Measurements from ENCODE around the gene ANKRD22. TPM values are rescaled to one million over a fixed set of nuclear protein-coding genes. Genes with fewer than 3 reads are reported as not detected.

Gene ANKRD22
- total RNA-seq, 1 donor from 2014 or later, result not detected

DNA sequence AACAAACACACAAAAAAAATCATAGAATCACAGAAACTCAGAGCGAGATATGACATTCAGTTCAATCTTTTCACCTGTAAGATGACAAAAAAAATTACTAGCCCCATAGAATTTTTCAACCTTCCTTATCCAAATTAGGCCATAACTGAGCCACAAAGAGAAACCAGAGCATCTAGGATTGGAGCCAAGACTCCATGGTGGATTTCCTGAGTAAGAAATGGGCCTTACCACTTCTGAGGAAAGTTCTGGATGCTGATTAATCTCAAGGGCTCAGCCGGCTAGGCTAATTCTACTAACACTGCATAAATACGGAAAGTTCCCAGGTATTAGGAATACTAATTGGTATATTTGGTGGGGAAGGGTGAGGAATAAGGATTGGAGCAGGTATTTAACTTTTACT is 32.4 kb downstream of the ANKRD22 start:
- H3K9me3 Mint-ChIP-seq, result no peaks in the 10 kb centered on the region
- H3K27ac Mint-ChIP-seq (ENCODE audit: unreplicated experiment), result no peak overlapping the region
- peaks cover 3% of the 10 kb centered on the region for H3K27me3 Mint-ChIP-seq (ENCODE audit: low read depth)
- DNase-seq (ENCODE audit: low read depth, low spot score), result no peak
- no peaks in the 10 kb centered on the region for H3K36me3 Mint-ChIP-seq (ENCODE audit: low read depth)
- TF ChIP-seq, protein P1, sequence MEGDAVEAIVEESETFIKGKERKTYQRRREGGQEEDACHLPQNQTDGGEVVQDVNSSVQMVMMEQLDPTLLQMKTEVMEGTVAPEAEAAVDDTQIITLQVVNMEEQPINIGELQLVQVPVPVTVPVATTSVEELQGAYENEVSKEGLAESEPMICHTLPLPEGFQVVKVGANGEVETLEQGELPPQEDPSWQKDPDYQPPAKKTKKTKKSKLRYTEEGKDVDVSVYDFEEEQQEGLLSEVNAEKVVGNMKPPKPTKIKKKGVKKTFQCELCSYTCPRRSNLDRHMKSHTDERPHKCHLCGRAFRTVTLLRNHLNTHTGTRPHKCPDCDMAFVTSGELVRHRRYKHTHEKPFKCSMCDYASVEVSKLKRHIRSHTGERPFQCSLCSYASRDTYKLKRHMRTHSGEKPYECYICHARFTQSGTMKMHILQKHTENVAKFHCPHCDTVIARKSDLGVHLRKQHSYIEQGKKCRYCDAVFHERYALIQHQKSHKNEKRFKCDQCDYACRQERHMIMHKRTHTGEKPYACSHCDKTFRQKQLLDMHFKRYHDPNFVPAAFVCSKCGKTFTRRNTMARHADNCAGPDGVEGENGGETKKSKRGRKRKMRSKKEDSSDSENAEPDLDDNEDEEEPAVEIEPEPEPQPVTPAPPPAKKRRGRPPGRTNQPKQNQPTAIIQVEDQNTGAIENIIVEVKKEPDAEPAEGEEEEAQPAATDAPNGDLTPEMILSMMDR (conservative IDR thresholded peaks at IDR 0.05), result no peak
- H3K4me1 Mint-ChIP-seq, result no peaks in the 10 kb centered on the region
- H3K4me3 Mint-ChIP-seq, result no peak overlapping the region

DNA sequence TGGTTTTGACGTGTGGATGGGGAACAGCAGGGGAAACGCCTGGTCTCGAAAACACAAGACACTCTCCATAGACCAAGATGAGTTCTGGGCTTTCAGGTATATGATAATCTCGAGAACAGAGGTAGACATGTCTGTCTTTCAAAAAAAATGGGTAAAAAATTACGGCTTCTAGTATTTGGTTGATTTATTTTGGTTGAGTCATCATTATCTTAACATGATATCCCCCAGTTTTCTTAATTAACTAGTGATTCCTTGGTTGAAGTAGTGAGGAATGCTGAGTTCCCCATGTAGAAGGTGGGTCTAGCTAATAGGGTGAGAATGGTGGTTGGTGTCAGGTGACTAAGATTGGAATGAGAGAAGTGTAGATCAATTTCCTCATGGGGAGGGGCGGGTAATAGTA is 38.4 kb downstream of the ANKRD22 start:
- Mint-ChIP-seq H3K27ac (ENCODE audit: unreplicated experiment) (no peak overlapping the region), H3K36me3 (ENCODE audit: low read depth) (no peaks in the 10 kb centered on the region), H3K4me3 (no peak overlapping the region), H3K27me3 (ENCODE audit: low read depth) (peaks cover 18% of the 10 kb centered on the region), H3K4me1 (no peaks in the 10 kb centered on the region), H3K9me3 (no peaks in the 10 kb centered on the region)
- no peak for DNase-seq (ENCODE audit: low read depth, low spot score)
- TF ChIP-seq, protein P1 (conservative IDR thresholded peaks at IDR 0.05), result no peak

DNA sequence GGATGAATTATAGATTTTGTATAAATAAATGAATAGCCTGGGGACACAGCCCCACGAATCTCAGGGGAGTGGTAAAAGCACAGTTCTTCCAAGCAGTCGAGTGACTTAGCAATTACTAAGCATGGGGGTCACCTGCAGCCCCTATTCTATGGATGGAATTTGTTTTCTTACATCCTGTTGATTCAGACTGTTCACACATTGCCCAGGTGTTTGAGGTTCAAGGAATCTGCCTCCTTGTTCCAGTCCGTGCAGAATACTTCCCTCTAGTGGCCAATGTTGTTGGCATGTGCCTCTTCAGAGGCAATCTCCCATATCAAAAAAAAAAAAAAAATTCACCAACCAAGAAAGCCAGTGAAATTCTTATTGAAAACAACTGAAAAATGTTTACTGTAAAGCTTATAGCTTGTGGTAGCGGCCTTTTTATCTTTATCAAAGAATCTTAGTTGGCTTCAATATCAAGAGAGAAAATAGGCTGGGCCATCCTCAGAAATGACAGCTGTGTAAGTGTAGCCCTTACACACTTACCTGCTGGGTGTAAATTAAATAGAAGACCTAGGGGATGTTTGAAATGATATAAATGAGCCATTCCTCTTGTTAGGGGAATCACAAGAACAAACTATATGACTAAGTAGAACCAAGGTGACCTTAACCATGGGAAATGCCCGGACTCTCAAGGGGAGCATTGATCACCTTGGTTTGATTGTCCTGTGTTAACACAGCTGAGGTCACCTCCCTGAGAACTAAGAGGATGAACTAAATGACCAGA is 41.3 kb downstream of the ANKRD22 start:
- H3K36me3 Mint-ChIP-seq (ENCODE audit: low read depth), result no peaks in the 10 kb centered on the region
- H3K27me3 Mint-ChIP-seq (ENCODE audit: low read depth), result peaks cover 17% of the 10 kb centered on the region
- no peak for DNase-seq (ENCODE audit: low read depth, low spot score)
- H3K27ac Mint-ChIP-seq (ENCODE audit: unreplicated experiment), result no peak overlapping the region
- H3K9me3 Mint-ChIP-seq, result no peaks in the 10 kb centered on the region
- H3K4me1 Mint-ChIP-seq, result no peaks in the 10 kb centered on the region
- TF ChIP-seq, protein P1 (conservative IDR thresholded peaks at IDR 0.05), result peak; percentile 78
- no peak overlapping the region for H3K4me3 Mint-ChIP-seq

DNA sequence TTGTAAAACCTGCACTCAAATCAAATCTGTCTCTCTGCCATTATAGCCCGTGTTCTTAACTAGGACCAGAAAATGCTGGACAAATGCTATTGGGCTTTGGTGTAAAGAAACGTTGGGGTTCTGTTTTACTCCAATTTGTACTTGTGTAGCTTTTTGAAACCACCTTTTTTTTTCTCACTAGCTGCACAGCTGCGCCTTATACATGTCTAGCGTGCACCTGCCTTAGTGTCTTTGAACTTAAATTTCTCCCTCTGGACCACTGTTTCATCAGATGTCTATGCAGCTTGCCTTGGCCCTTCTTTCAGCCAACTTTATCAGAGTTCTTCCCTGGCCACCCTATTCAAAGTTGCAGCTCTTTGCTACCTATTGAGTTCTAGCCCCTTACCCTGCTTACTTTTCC is 42.0 kb downstream of the ANKRD22 start:
- no peaks in the 10 kb centered on the region for H3K4me1 Mint-ChIP-seq
- H3K4me3 Mint-ChIP-seq, result no peak overlapping the region
- DNase-seq (ENCODE audit: low read depth, low spot score), result no peak
- no peak overlapping the region for H3K27ac Mint-ChIP-seq (ENCODE audit: unreplicated experiment)
- TF ChIP-seq, protein P1 (conservative IDR thresholded peaks at IDR 0.05), result no peak
- no peaks in the 10 kb centered on the region for H3K9me3 Mint-ChIP-seq
- H3K27me3 Mint-ChIP-seq (ENCODE audit: low read depth), result peaks cover 15% of the 10 kb centered on the region
- no peaks in the 10 kb centered on the region for H3K36me3 Mint-ChIP-seq (ENCODE audit: low read depth)

DNA sequence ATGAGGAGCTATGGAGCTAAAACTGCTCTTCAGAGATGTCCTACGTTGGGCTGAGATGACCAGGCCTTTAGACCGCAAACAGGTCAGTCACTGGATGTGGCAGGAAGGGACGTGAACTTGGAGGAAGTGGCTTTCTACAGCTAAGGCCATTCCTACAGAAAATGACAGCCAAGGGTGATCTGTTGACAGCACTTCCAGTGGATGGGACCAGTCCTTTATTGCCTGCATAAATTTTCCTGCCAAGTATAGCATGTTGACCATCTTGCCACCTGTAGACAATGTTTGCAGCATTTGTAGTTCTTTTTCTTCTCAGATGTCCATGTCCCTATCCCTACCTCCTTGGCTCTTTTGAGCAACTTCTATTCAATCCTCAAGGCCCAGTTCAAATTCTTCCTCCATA is 45.7 kb downstream of the ANKRD22 start:
- Mint-ChIP-seq H3K27ac (ENCODE audit: unreplicated experiment) (no peak overlapping the region), H3K9me3 (no peaks in the 10 kb centered on the region), H3K27me3 (ENCODE audit: low read depth) (peaks cover 7% of the 10 kb centered on the region), H3K4me3 (no peak overlapping the region), H3K36me3 (ENCODE audit: low read depth) (no peaks in the 10 kb centered on the region), H3K4me1 (no peaks in the 10 kb centered on the region)
- DNase-seq (ENCODE audit: low read depth, low spot score), result no peak
- TF ChIP-seq, protein P1 (conservative IDR thresholded peaks at IDR 0.05), result no peak
